Right ventricle myocardium inferior (tissue), 1 donor: ENCODE measurements around the gene FAM219A. TPM values are rescaled to one million over a fixed set of nuclear protein-coding genes. Genes with fewer than 3 reads are reported as not detected.

Experiments
- ATAC-seq: fragments of 200-7000 bp; cut with Tn5 transposase; one replicate; pipeline ENCODE4 v1.9.1; 2020; ENCODE audit warnings: mild to moderate bottlenecking, moderate library complexity
- DNase-seq: peaks from one replicate; pipeline ENCODE4 v3.0.0; 2021; ENCODE audit errors: missing footprints
- intact Hi-C: fragments of 100-400 bp; cut with DNase I; formaldehyde crosslinking; loops from one replicate; pipeline ENCODE4 v1.11.0; 2022
- long read RNA-seq: library from polyadenylated mRNA; unstranded; transcript quantifications from one replicate; pipeline ENCODE4 v2.0.0, GENCODE V29; 2021
- total RNA-seq: library from RNA; stranded (reverse); fragmentation: NEBNext Ultra II Directional; extraction: Animal tissue kit (Norgen Biotek cat#: 25700); gene quantifications from one replicate; pipeline ENCODE4 v1.2.1, GENCODE V29; 2021
- donor health status: DM: no; HTN: yes; CAD: no; lungs with severe emphysema.

FAM219A gene, protein sequence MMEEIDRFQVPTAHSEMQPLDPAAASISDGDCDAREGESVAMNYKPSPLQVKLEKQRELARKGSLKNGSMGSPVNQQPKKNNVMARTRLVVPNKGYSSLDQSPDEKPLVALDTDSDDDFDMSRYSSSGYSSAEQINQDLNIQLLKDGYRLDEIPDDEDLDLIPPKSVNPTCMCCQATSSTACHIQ
- total RNA-seq = 27.2 TPM
- long read RNA-seq, transcript FAM219A-201 (6 exons, 3,588 nt) = major isoform, 5 of 21 reads
- long read RNA-seq, partial matches to known transcripts = 4 of 21 reads
- long read RNA-seq, other reads (novel, unspliced or antisense) = 8 of 21 reads

DNA sequence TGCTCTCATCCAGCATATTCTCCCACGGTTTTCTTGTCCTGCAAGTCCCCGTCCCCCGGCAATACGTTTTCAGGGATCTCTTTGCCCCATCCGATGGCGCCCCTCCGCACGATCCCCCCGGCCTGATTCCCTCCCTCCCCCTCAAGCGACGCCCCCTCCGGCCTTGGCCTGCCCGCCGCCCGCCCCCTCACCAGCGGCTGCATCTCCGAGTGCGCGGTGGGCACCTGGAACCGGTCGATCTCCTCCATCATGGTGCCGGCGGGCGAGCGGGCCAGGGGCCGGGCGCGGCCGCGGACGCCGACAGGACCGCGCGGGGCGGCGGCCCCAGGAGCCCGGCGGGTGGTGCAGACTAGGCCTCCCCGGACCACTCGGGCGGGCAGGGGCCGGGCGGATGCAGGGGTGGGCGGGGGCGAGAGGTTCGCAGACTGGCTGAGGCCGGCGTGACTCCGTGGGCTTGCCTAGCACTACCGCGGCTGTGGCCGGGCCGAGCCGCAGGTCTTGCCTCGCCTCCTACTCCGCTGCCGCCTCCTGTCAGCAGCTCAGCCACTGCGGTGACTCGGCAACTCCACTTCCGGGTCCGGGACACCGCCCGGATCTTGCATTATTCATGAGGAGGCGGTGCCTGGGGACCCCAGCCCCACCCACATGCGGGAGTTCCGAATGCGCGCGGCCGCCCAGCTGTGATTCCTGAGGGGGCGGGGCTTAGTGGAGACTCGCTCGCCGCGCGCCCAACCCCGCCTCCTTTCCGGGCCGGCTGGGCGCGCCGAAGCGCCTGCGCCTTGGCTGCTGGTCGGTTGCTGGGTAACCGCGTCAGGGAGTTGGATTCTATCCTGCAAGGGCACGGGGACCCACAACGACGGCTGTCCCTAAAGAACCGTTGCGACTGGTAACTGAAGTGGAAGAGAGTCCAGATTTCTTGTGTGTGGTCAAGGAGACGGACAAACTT lies at the start of gene FAM219A, which contains the start of gene DNAI1:
TSS of gene FAM219A (minus strand) at position 558 of the 946 bp plus-strand sequence. CDS start at position 251, 307 bp downstream.
TSS of gene DNAI1 (plus strand) at position 793 of the 946 bp plus-strand sequence. CDS start 201 bp downstream, outside the sequence.
- DNase-seq (peak; percentile 99), ATAC-seq (peak; percentile 98)
- intact Hi-C loops = loop anchor here (1.0 kb wide), 1 partner anchor 42 kb away; no protein-coding TSS in a partner anchor

DNA sequence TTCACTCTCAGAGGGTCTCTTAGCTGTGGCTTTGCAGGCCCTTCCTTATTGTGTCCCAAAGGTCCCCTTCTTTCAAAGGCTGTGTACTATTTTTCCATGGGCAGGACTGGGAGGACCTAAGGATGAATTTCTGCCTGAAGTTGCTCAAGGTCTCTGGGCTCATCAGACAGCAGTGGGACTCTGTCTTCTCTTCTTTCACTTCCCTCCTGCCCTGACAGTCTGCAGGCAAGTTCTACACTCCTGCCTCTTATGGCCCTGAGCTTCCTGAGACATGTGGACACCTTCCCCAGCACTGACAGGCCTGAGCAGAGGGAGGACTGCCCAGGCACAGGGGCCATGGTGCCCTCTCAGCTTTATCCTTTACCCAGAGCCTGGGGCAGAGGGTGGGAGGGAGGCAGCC lies 49.6 kb upstream of the FAM219A start:
- ATAC-seq = no peak
- intact Hi-C loops = no loop called here
- no peak for DNase-seq

DNA sequence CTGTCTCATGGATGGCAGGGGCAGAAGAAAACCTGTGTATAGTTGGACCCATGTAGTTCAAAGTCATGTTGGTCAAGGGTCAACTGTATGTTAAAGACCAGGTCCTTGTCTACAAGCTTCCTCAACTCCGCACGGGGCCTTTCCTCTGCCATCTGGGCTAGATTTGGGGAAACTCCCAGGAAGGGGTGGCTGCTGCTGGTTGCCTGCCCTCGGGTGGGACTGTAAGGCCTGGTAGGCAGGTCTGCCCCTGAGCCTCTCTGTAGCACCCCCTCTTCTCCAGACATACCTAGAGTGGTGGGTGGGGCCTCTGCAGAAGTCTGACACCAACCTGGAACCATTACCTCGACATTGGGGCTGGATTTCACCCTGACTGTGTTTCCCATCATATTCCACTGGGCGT lies 49.2 kb upstream of the FAM219A start:
- intact Hi-C loops = no loop called here
- DNase-seq (no peak), ATAC-seq (no peak)

DNA sequence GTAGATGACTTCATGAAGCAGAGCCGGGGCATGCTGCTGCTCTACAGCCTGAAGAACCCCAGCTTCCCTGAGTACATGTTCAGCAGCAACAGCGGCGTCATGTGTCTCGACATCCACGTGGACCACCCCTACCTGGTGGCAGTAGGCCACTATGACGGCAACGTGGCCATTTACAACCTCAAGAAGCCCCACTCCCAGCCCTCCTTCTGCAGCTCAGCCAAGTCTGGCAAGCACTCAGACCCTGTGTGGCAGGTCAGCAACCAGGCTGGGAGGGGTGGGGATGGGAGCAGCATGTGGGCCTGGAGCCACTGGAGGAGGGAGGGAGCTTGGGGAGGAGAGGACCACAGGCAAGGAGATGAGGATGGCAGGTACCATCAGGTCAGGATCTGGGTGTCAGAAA lies 48.3 kb upstream of the FAM219A start:
- DNase-seq (no peak), ATAC-seq (no peak)
- intact Hi-C loops = no loop called here

DNA sequence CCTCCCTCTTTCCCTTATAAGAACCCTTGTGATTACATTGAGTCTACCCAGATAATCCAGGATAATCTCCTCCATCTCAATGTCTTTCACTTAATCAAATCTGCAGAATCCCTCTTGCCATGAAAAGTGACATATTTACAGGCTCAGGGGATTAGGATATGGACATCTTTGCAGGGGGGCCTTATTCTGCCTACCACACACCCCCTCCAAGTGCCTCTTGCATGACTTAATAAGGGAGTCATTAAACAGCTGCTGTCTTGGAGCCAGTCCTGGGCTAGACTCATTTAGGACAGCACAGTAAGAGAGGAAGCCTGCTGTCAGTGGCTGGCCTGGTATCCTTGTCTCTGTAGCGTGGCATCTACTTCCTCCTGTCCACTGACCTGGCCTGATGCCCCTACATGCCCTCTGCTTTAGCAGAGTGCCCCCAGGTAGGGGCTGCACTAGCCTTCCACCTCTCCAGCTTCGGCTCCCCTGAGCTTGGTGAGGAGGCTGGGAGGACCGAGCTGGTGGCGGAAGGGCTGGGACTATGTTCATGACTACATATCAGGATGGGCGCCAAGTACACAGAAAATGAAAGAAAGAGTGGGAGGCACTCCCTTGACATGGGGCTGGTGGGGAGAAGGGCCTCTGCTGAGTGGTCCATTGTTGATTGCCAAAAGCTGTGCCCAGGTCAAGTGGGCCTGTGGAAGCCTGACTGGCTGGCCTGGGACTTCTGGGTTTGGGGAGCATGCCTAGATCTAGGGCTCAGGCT lies 47.2 kb upstream of the FAM219A start:
- intact Hi-C loops = no loop called here
- no peak for ATAC-seq
- DNase-seq = no peak

DNA sequence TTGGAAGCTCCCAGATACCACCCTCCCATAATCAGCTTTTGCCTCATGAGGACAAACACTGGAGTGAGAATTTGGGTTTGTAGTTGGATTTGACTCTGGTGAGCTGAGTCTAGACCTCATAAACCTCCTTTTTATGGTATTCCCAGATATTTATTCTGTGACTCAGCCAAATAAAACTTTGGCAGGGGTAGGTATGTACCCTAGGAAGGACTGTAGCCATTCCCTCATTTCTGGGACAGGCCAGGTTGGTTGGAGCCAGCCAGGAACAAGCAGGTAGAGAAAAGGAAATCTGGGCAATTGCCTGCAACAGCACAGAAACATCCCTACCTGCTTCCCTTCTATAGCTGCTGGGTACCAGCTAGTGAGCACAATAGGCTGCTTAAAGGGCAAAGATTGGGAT lies 45.0 kb upstream of the FAM219A start:
- no peak for DNase-seq
- no peak for ATAC-seq
- intact Hi-C loops = loop anchor here (5.0 kb wide), 1 partner anchor 89 kb away; no protein-coding TSS in a partner anchor

DNA sequence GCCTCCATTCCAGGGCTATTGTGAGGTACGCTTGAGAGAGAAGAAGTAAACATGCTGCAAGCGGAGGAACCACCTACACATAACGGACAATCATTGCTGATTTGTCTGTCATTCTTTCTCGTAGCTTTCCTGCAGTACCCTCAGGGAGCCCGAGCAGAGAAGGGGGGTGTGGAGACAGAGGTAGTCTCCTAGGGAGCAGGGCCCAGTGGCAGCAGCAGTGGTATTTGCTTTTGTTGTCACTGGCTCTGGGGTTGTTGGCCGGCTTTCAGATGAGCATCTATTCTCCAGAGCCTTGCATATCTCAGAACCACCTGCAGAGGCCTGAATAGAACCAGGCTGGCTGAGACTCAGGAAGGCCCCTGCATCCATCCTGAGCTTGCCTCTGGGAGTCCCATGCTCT lies 44.5 kb upstream of the FAM219A start:
- no peak for ATAC-seq
- no peak for DNase-seq
- intact Hi-C loops = loop anchor here (5.0 kb wide), 1 partner anchor 89 kb away; no protein-coding TSS in a partner anchor

DNA sequence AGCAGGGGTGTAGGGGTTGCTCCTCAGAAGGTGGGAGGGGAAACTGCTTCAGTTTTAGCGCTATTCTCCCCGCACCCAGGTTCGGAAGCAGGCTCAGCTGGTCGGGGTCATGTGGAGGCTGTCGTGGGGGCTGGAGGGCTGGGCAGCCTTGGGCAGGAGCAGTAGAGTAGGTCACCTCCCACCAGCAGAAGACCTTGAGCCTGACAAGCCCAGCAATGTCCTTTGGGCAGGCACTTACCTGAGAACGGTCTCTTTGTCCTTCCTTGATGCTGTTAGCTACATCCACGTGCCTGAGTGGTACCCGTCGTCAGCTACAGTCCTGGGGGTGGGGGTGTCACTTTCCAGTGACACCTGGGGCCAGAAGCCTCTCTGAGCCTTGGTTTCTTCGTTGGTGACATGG lies 44.1 kb upstream of the FAM219A start:
- intact Hi-C loops = loop anchor here (5.0 kb wide), 1 partner anchor 90 kb away; no protein-coding TSS in a partner anchor
- no peak for DNase-seq
- ATAC-seq = no peak

DNA sequence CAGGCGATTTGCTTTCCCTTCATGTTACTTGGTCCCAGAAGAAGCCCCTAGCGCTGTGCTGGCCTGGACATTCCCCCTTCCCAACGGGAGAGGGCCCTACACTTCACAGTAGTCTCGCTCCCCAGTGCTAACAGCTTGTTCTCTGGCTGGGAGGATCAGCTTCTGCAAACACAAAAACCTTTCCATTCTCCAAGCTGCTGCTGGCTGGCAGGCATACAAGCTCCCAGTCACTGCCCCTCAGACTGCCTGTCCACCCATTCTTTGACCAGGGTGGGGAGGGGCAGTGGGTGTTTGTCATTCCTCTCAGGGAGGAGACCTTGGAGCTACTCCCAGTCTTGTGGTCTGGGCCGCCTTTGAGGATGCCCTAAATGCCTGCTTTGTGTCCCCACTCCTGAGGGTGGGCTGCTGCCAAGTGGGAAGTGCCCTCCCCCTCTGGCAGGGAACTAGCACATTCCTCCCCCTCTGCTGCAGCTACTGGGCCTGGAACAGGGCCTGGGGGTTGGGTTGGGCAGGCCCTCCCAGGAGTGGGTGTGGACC lies 43.6 kb upstream of the FAM219A start:
- intact Hi-C loops = loop anchor here (2.0 to 5.0 kb wide), 2 partner anchors 90 to 97 kb away; no protein-coding TSS in a partner anchor
- peak; percentile 74 for ATAC-seq
- no peak for DNase-seq

DNA sequence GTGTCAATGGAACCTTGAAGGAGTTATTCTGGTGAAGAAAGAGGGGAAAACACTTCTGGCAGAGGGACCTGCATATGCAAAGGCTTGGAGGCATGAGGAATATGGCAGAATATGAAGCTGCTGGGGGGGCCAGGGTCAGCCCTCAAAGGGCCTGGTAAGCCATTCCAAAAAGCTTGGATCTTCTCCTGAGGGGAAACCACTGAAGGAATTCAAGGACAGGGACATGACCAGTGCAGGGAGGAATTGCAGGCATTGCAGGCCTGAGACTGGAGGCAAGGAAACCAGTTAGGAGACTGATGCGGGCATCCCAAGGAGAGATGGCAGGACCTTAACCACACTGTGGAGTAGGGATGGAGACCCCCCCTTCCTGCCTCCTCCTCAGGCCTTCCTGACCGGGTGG lies 43.0 kb upstream of the FAM219A start:
- no peak for DNase-seq
- intact Hi-C loops = loop anchor here (2.0 to 5.0 kb wide), 2 partner anchors 91 to 97 kb away; no protein-coding TSS in a partner anchor
- no peak for ATAC-seq

DNA sequence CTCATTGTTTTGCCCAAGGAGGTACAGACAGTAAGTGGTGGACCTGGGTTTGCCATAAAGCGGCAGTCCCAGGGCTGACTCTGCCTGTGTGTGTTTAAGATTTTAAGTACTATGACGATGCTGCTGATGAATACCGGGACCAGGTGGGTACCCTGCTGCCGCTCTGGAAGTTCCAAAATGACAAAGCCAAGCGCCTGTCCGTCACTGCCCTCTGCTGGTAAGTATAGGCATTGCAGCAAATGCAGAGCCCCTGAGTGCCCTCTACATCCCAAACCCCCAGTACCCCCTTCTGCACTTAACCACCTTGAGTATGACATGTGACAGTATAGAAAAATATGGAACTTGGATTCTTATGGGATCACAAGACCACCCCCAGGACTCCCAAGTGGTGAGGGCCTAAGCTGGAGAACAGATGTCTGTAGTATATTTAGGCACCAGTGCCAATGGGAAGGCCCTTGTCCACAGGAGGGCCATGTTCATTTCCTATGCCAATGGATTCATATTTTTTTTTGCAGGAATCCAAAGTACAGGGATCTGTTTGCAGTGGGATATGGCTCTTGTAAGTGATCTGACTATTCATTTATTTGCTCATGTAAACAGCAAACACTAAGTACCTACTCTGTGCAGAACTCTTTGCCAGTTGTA lies 42.4 kb upstream of the FAM219A start:
- ATAC-seq (peak; percentile 51), DNase-seq (no peak)
- intact Hi-C loops = loop anchor here (1.0 to 5.0 kb wide), 4 partner anchors 42 to 96 kb away; partner anchors contain the start of genes DNAI1 and FAM219A

DNA sequence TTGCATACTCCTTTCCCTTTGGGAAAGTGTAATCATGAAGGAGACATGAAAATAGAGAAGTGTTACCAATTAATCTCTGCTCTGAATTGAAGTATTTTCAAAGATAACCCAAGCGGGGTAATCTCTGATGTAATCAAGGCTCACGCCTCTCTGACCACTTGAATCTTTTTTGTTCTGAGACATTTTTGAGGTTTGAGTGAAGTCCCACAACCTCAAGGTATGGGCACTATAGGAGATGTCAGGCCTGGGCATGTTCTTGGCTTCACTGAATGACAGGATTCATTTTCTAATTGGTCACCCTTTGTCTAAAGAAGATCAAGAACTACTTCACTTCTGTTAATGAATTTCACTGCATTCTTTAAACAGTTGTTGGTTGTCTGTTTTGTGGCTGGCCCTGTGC lies 40.7 kb upstream of the FAM219A start:
- intact Hi-C loops = no loop called here
- ATAC-seq (no peak), DNase-seq (no peak)

DNA sequence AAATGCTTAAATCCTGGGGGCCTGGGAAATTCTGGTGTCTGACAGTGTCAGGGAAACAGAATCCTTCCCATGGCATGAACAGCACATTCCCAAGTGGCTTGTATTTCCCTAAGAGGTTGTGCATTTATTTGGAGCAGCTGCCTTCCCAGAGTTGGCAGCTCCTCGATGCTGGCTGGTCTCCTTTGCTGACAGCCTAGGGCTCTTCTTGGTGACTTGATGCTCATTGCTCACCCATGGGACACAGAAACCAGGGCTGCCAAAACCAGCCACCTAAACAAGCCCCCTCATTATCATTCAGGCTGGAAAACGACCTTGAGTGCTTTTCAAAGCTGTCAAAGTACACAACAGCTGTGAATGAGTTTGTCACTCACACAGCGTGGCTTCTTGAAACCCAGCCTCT lies 40.2 kb upstream of the FAM219A start:
- DNase-seq = no peak
- ATAC-seq = no peak
- intact Hi-C loops = no loop called here

DNA sequence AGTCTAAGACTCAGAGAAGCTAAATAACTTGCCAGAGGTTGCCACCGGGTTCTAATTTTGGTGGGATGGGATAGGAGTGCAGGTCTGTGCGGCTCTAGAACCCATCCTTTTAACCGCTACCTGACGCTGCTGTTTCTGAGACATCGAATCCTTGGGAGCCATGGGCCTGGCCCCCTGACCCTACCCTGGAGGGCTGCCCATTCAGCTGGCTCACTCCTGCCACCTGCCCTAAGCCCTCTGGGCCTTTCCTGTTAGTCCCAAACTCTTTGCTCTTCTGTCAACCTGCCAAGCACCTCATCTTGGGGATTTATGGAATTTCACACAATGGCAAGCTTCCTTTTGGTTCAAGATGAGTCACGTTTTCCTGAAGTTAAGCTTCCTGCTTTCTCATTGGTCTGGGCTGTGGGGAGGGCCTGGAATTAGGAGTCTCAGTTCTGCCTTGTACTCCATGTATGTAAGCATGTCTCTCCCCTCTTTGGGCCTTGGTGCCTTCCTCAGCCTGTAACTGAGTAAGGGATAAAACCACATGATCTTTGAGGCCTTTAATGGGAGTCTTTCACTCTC lies 37.9 kb upstream of the FAM219A start:
- intact Hi-C loops = no loop called here
- ATAC-seq (no peak), DNase-seq (no peak)

DNA sequence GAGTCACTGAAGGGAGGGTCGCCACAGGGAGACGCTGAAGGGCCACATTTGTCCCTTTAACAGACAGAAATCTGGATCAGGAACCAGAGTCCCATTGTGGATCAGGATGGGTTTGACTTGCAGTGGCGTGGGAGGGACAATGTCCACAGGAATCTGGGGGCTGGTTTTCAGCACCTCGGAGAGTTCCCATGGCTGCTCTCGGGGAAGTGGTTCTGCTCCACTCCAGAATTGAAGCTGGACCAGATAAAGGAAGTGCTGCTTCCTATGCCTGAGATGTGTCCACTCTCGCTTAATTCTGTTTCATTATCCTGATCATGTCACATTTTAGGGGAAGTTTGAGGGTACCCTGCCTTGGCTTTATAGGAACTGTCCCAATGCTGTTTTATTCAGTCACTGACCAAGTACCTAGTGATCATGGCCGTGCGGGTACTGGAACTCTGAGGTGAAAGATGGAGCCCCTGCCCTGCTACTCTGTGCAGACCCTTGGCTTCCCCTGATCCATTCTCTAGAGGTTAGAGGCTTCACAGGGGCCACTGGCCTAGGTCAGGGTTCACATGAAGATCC lies 35.7 kb upstream of the FAM219A start:
- DNase-seq (no peak), ATAC-seq (peak; percentile 30)
- intact Hi-C loops = no loop called here

DNA sequence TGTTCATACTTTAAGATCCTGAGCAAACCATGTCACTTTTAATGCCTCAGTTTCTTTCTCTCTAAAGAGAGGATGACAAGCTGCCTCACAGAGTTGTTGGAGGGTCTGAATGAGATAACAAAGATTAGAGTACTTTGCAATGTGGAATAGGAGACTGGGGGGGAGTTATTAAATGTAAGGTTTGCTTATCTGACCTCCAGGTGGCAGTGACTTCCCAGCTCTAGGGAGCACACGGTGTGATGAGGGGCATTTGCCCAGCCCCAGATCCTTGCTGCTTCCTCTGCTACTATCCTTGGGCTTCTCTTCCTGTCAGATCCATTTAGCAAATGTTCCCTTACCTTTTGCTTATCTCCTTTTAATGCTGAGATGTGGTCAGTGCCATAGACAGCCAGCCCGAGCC lies 33.7 kb upstream of the FAM219A start:
- DNase-seq = no peak
- no peak for ATAC-seq
- intact Hi-C loops = no loop called here

DNA sequence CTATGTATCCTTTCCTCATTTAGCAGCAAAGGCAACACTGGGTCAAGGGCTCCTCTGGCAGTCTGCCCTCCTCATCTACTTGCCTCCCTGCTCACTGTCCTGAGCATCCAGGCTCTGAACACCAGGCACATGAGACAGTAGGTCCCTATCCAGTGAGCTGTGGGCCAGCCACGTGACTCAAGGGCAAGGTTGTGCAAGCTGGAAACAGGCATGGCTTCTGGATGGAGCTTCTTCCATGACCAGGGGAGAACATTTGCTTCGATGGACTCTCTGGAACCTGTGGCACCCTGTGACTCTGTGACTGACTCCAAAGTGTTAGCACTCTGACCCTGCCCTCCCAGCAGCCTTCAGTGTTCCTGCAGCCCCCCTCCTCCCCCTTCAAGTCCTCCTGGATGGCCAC lies 33.2 kb upstream of the FAM219A start:
- no peak for DNase-seq
- ATAC-seq = no peak
- intact Hi-C loops = no loop called here
